Effector memory CD8-positive, alpha-beta T cell (primary cell): ENCODE measurements around the gene B3GAT1.

Experiments used
- ATAC-seq: fragments of 150-1000 bp; cut with Tn5 transposase; replicated peaks from 2 replicates; pipeline ENCODE4 v1.10.0; 2021; ENCODE audit warnings: mild to moderate bottlenecking, moderate library complexity
- DNase-seq, 3 experiments: peaks; one replicate each; pipeline ENCODE4 v3.0.0; 2021
- H3K27ac Mint-ChIP-seq, 2 donors: one replicate each; pipeline ENCODE4 v1.8.0; 2022; ENCODE audit warnings: mild to moderate bottlenecking in 2 of 2, mixed read lengths in 2 of 2, moderate library complexity in 2 of 2
- H3K27me3 Mint-ChIP-seq, 2 donors: one replicate each; pipeline ENCODE4 v1.8.0; 2022; ENCODE audit warnings: mixed read lengths in 2 of 2
- H3K36me3 Mint-ChIP-seq: one replicate; pipeline ENCODE4 v1.8.0; 2022; ENCODE audit warnings: mild to moderate bottlenecking, moderate library complexity, mixed read lengths; ENCODE audit not compliant: insufficient read depth
- H3K4me1 Mint-ChIP-seq, 2 donors: one replicate each; pipeline ENCODE4 v1.8.0; 2022; ENCODE audit warnings: low read depth in 2 of 2, mixed read lengths in 2 of 2
- H3K4me3 Mint-ChIP-seq, 2 donors: one replicate each; pipeline ENCODE4 v1.8.0; 2022; ENCODE audit warnings: mild to moderate bottlenecking in 2 of 2, mixed read lengths in 2 of 2, moderate library complexity in 2 of 2
- H3K9me3 Mint-ChIP-seq, 2 donors: one replicate each; pipeline ENCODE4 v1.8.0; 2022; ENCODE audit warnings: mixed read lengths in 2 of 2

B3GAT1 gene

GRCh38 chr11:134376150-134376921 is 35.7 kb downstream of the B3GAT1 start:
- H3K4me3 Mint-ChIP-seq, result no peak overlapping the region
- H3K27ac Mint-ChIP-seq, result no peak overlapping the region
- no peak for DNase-seq
- H3K27me3 Mint-ChIP-seq, result peaks cover 0 to 32% of the 10 kb centered on the region in 2 donors
- no peaks in the 10 kb centered on the region for H3K36me3 Mint-ChIP-seq
- H3K9me3 Mint-ChIP-seq, result no peaks in the 10 kb centered on the region
- peaks cover 0 to 9% of the 10 kb centered on the region in 2 donors for H3K4me1 Mint-ChIP-seq
- no peak for ATAC-seq

- H3K9me3 Mint-ChIP-seq, result no peaks in the 10 kb centered on the region
- ATAC-seq, result no peak
- no peak overlapping the region for H3K4me3 Mint-ChIP-seq
- peaks cover 0 to 11% of the 10 kb centered on the region in 2 donors for H3K4me1 Mint-ChIP-seq
- no peaks in the 10 kb centered on the region for H3K36me3 Mint-ChIP-seq
- H3K27me3 Mint-ChIP-seq, result peaks cover 0 to 19% of the 10 kb centered on the region in 2 donors
- no peak for DNase-seq
- H3K27ac Mint-ChIP-seq, result peak overlapping the region in 1 of 2 donors; percentile 62
Measured at GRCh38 chr11:134374891-134375550, 37.0 kb downstream of the B3GAT1 start.

- Mint-ChIP-seq H3K27me3 (peaks cover 0 to 14% of the 10 kb centered on the region in 2 donors), H3K4me3 (no peak overlapping the region), H3K9me3 (no peaks in the 10 kb centered on the region), H3K27ac (peak overlapping the region in 1 of 2 donors; percentile 62), H3K36me3 (no peaks in the 10 kb centered on the region), H3K4me1 (peaks cover 0 to 11% of the 10 kb centered on the region in 2 donors)
- DNase-seq (no peak), ATAC-seq (no peak)
Measured at GRCh38 chr11:134374171-134374570, 37.9 kb downstream of the B3GAT1 start.

- Mint-ChIP-seq H3K27me3 (peaks cover 0 to 14% of the 10 kb centered on the region in 2 donors), H3K4me1 (peaks cover 0 to 11% of the 10 kb centered on the region in 2 donors), H3K4me3 (no peak overlapping the region), H3K36me3 (no peaks in the 10 kb centered on the region), H3K9me3 (no peaks in the 10 kb centered on the region), H3K27ac (peak overlapping the region in 1 of 2 donors; percentile 63)
- no peak for ATAC-seq
- DNase-seq, result no peak
Measured at GRCh38 chr11:134373591-134374052, 38.4 kb downstream of the B3GAT1 start.

- peaks cover 0 to 8% of the 10 kb centered on the region in 2 donors for H3K27me3 Mint-ChIP-seq
- no peaks in the 10 kb centered on the region for H3K9me3 Mint-ChIP-seq
- peak overlapping the region in 1 of 2 donors; percentile 63 for H3K27ac Mint-ChIP-seq
- no peaks in the 10 kb centered on the region for H3K36me3 Mint-ChIP-seq
- H3K4me3 Mint-ChIP-seq, result no peak overlapping the region
- DNase-seq, result no peak
- H3K4me1 Mint-ChIP-seq, result peaks cover 0 to 11% of the 10 kb centered on the region in 2 donors
- ATAC-seq, result no peak
Measured at GRCh38 chr11:134372961-134373360, 39.1 kb downstream of the B3GAT1 start.

GRCh38 chr11:134372536-134372935 is 39.5 kb downstream of the B3GAT1 start:
- DNase-seq, result no peak
- Mint-ChIP-seq H3K4me1 (peaks cover 0 to 11% of the 10 kb centered on the region in 2 donors), H3K4me3 (no peak overlapping the region), H3K36me3 (no peaks in the 10 kb centered on the region), H3K9me3 (no peaks in the 10 kb centered on the region), H3K27me3 (peaks cover 0 to 4% of the 10 kb centered on the region in 2 donors), H3K27ac (peak overlapping the region in 1 of 2 donors; percentile 63)
- no peak for ATAC-seq

- Mint-ChIP-seq H3K27ac (no peak overlapping the region), H3K9me3 (no peaks in the 10 kb centered on the region), H3K4me3 (no peak overlapping the region), H3K27me3 (no peaks in the 10 kb centered on the region), H3K4me1 (peaks cover 0 to 11% of the 10 kb centered on the region in 2 donors), H3K36me3 (no peaks in the 10 kb centered on the region)
- DNase-seq (no peak), ATAC-seq (no peak)
Measured at GRCh38 chr11:134371436-134372185, 40.4 kb downstream of the B3GAT1 start.

GRCh38 chr11:134370526-134371435 is 41.3 kb downstream of the B3GAT1 start:
- no peaks in the 10 kb centered on the region for H3K36me3 Mint-ChIP-seq
- H3K27ac Mint-ChIP-seq, result no peak overlapping the region
- H3K27me3 Mint-ChIP-seq, result no peaks in the 10 kb centered on the region

GRCh38 chr11:134369656-134370525 is 42.2 kb downstream of the B3GAT1 start:
- peak overlapping the region in 1 of 2 donors; percentile 53 for H3K27ac Mint-ChIP-seq
- H3K27me3 Mint-ChIP-seq, result no peaks in the 10 kb centered on the region
- peaks cover 0 to 10% of the 10 kb centered on the region in 2 donors for H3K4me1 Mint-ChIP-seq
- no peak overlapping the region for H3K4me3 Mint-ChIP-seq
- no peak for DNase-seq
- no peaks in the 10 kb centered on the region for H3K9me3 Mint-ChIP-seq
- no peaks in the 10 kb centered on the region for H3K36me3 Mint-ChIP-seq
- ATAC-seq, result no peak

More at GRCh38 chr11:134370526-134371435, 41.3 kb downstream of the B3GAT1 start:
- no peak for ATAC-seq
- no peaks in the 10 kb centered on the region for H3K9me3 Mint-ChIP-seq
- no peak overlapping the region for H3K4me3 Mint-ChIP-seq
- no peak for DNase-seq
- H3K4me1 Mint-ChIP-seq, result peaks cover 0 to 11% of the 10 kb centered on the region in 2 donors

- Mint-ChIP-seq H3K27me3 (peaks cover 0 to 4% of the 10 kb centered on the region in 2 donors), H3K27ac (no peak overlapping the region), H3K9me3 (no peaks in the 10 kb centered on the region), H3K36me3 (peaks cover 3% of the 10 kb centered on the region), H3K4me3 (no peak overlapping the region), H3K4me1 (peaks cover 0 to 6% of the 10 kb centered on the region in 2 donors)
- no peak for DNase-seq
- no peak for ATAC-seq
Measured at GRCh38 chr11:134367781-134368180, 44.3 kb downstream of the B3GAT1 start.

GRCh38 chr11:134366254-134366653 is 45.8 kb downstream of the B3GAT1 start:
- Mint-ChIP-seq H3K27ac (no peak overlapping the region), H3K4me3 (no peak overlapping the region)

More at GRCh38 chr11:134366254-134366653, 45.8 kb downstream of the B3GAT1 start:
- Mint-ChIP-seq H3K4me1 (peaks cover 1 to 7% of the 10 kb centered on the region in 2 donors), H3K36me3 (peaks cover 3% of the 10 kb centered on the region), H3K9me3 (no peaks in the 10 kb centered on the region), H3K27me3 (peaks cover 6 to 19% of the 10 kb centered on the region in 2 donors)
- no peak for DNase-seq
- ATAC-seq, result no peak
